ENCODE measurements around the gene ANKRD13C. TPM values are rescaled to one million over a fixed set of nuclear protein-coding genes. Genes with fewer than 3 reads are reported as not detected.

ANKRD13C gene
- total RNA-seq, 3 donors from 2014 or later, result 20.8 to 29.9 (median 28.5) TPM

GRCh38 chr1:70293186-70293843, 61.2 kb downstream of the ANKRD13C start:
- no peaks in the 10 kb centered on the region for H3K27me3 ChIP-seq
- H3K9me3 ChIP-seq, result no peaks in the 10 kb centered on the region
- H3K27ac ChIP-seq, result no peak overlapping the region
- DNase-seq (ENCODE audit: low spot score in 2 of 2), result no peak
- no peak overlapping the region for H3K4me3 ChIP-seq
- intact Hi-C loops (cut with DNase I; ENCODE audit: low total_unique reads), result no loop called here
- no peaks in the 10 kb centered on the region for H3K4me1 ChIP-seq
- no peaks in the 10 kb centered on the region for H3K36me3 ChIP-seq
- no peak for TF ChIP-seq POLR2AphosphoS5 (IDR thresholded peaks at IDR 0.05)
- TF ChIP-seq CTCF (IDR thresholded peaks at IDR 0.05), result no peak
- TF ChIP-seq POLR2A (IDR thresholded peaks at IDR 0.05), result no peak

GRCh38 chr1:70290218-70290617, 64.3 kb downstream of the ANKRD13C start:
- Histone ChIP-seq H3K9me3 (no peaks in the 10 kb centered on the region), H3K27me3 (no peaks in the 10 kb centered on the region), H3K4me3 (no peak overlapping the region), H3K36me3 (no peaks in the 10 kb centered on the region), H3K4me1 (no peaks in the 10 kb centered on the region), H3K27ac (no peak overlapping the region)
- no peak for TF ChIP-seq POLR2A (IDR thresholded peaks at IDR 0.05)
- TF ChIP-seq POLR2AphosphoS5 (IDR thresholded peaks at IDR 0.05), result no peak
- TF ChIP-seq CTCF (IDR thresholded peaks at IDR 0.05), result no peak
- intact Hi-C loops (cut with DNase I; ENCODE audit: low total_unique reads), result no loop called here
- DNase-seq (ENCODE audit: low spot score in 2 of 2), result no peak

- Histone ChIP-seq H3K27me3 (no peaks in the 10 kb centered on the region), H3K36me3 (no peaks in the 10 kb centered on the region), H3K9me3 (no peaks in the 10 kb centered on the region), H3K4me3 (no peak overlapping the region), H3K27ac (no peak overlapping the region), H3K4me1 (no peaks in the 10 kb centered on the region)
- DNase-seq (ENCODE audit: low spot score in 2 of 2), result no peak
- TF ChIP-seq CTCF (IDR thresholded peaks at IDR 0.05) (no peak), POLR2A (IDR thresholded peaks at IDR 0.05) (no peak), POLR2AphosphoS5 (IDR thresholded peaks at IDR 0.05) (no peak)
- intact Hi-C loops (cut with DNase I; ENCODE audit: low total_unique reads), result no loop called here
Observed at GRCh38 chr1:70288166-70288565, 66.4 kb downstream of the ANKRD13C start.

- intact Hi-C loops (cut with DNase I; ENCODE audit: low total_unique reads), result no loop called here
- Histone ChIP-seq H3K4me1 (no peaks in the 10 kb centered on the region), H3K4me3 (no peak overlapping the region), H3K9me3 (no peaks in the 10 kb centered on the region), H3K27me3 (no peaks in the 10 kb centered on the region), H3K27ac (no peak overlapping the region), H3K36me3 (no peaks in the 10 kb centered on the region)
- TF ChIP-seq POLR2A (IDR thresholded peaks at IDR 0.05), result no peak
- no peak for TF ChIP-seq CTCF (IDR thresholded peaks at IDR 0.05)
- TF ChIP-seq POLR2AphosphoS5 (IDR thresholded peaks at IDR 0.05), result no peak
- no peak for DNase-seq (ENCODE audit: low spot score in 2 of 2)
Observed at GRCh38 chr1:70286453-70286852, 68.1 kb downstream of the ANKRD13C start.

GRCh38 chr1:70284366-70284765, 70.2 kb downstream of the ANKRD13C start:
- Histone ChIP-seq H3K4me3 (no peak overlapping the region), H3K27ac (no peak overlapping the region), H3K4me1 (no peaks in the 10 kb centered on the region), H3K36me3 (no peaks in the 10 kb centered on the region), H3K9me3 (no peaks in the 10 kb centered on the region), H3K27me3 (no peaks in the 10 kb centered on the region)
- intact Hi-C loops (cut with DNase I; ENCODE audit: low total_unique reads), result no loop called here
- no peak for TF ChIP-seq POLR2A (IDR thresholded peaks at IDR 0.05)
- no peak for TF ChIP-seq POLR2AphosphoS5 (IDR thresholded peaks at IDR 0.05)
- TF ChIP-seq CTCF (IDR thresholded peaks at IDR 0.05), result no peak
- no peak for DNase-seq (ENCODE audit: low spot score in 2 of 2)
